Stomach (tissue), 9 donors: Measurements from ENCODE around the gene CLIC3. TPM values are rescaled to one million over a fixed set of nuclear protein-coding genes. Genes with fewer than 3 reads are reported as not detected.

Experiments used
- DNase-seq, 2 donors: peaks; one replicate each; pipeline versions ENCODE4 v3.0.0 to v3.0.0-alpha.2; 2013 to 2019
- H3K27ac ChIP-seq, 5 donors: fragments of 200-600 bp in 4 of 5; sonication (generic) in 4 of 5; one replicate each; pipeline ENCODE4 v1.5.1; 2013 to 2019; ENCODE audit warnings: mild to moderate bottlenecking in 1 of 5, moderate library complexity in 1 of 5
- H3K27me3 ChIP-seq, 3 donors: fragments of 200-600 bp; sonication (generic); one replicate each; pipeline ENCODE4 v1.5.1; 2017 to 2019; ENCODE audit warnings: mixed run types in 1 of 3
- H3K36me3 ChIP-seq, 4 donors: fragments of 200-600 bp; sonication (generic); 1 replicate in 3 of 4; 2 replicates in 1 of 4; pipeline ENCODE4 v1.5.1; 2016 to 2019
- H3K4me1 ChIP-seq, 4 donors: fragments of 200-600 bp; sonication (generic); one replicate each; pipeline ENCODE4 v1.5.1; 2016 to 2019
- H3K4me3 ChIP-seq, 4 donors: fragments of 200-600 bp; sonication (generic) in 3 of 4; one replicate each; pipeline ENCODE4 v1.5.1; 2016 to 2019; ENCODE audit warnings: mild to moderate bottlenecking in 1 of 4
- H3K9me3 ChIP-seq, 4 donors: fragments of 200-600 bp; sonication (generic); one replicate each; pipeline ENCODE4 v1.5.1; 2016 to 2019
- EP300 ChIP-seq: sonication (generic); formaldehyde crosslinking; IDR thresholded peaks from one replicate; pipeline ENCODE4 v1.6.1; 2017; ENCODE audit warnings: antibody characterized with exemption
- POLR2A ChIP-seq, 4 donors: fragments of 450-650 bp; IDR thresholded peaks; one replicate each; pipeline ENCODE4 v1.6.1; 2016; ENCODE audit warnings: antibody characterized with exemption in 4 of 4, control low read depth in 2 of 4, mild to moderate bottlenecking in 1 of 4, moderate library complexity in 1 of 4
- POLR2AphosphoS5 ChIP-seq, 3 donors: sonication (generic); formaldehyde crosslinking; IDR thresholded peaks; one replicate each; pipeline ENCODE4 v1.6.1; 2016; ENCODE audit warnings: antibody characterized with exemption in 3 of 3
- WGBS, 5 donors: extraction: QIAGEN DNeasy Blood & Tissue Kit in 3 of 5; methylation state at CpG; one replicate each; pipeline versions ENCODE4 v1.1.5 to v1.1.7; 2013 to 2018; 5-methylcytosine and 5-hydroxymethylcytosine counted together
- intact Hi-C: fragments of 100-400 bp; cut with DNase I; formaldehyde crosslinking; loops from one replicate; pipeline ENCODE4 v1.15.1; 2023; ENCODE audit warnings: low total_unique reads
- polyA plus RNA-seq, 3 donors: library from polyadenylated mRNA; stranded (reverse); fragments of 200-250 nt; gene quantifications; one replicate each; pipeline ENCODE4 v1.2.3, GENCODE V29; 2013
- total RNA-seq, 5 donors: library from RNA; depleted of rRNA; stranded (reverse); fragments of >200 nt; gene quantifications; one replicate each; pipeline versions ENCODE4 v1.1.0 to v1.2.3, GENCODE V29; 2014 to 2016
- TF ChIP-seq, protein P1 (sequence below), 7 experiments: fragments of 450-650 bp in 4 of 7; fragments of 200-600 bp in 3 of 7; sonication (generic) in 3 of 7; IDR thresholded peaks; one replicate each; pipeline ENCODE4 v1.5.1; 2016 to 2019; ENCODE audit warnings: antibody characterized with exemption in 7 of 7, control low read depth in 2 of 7, mild to moderate bottlenecking in 1 of 7
- donor health status: healthy with polysubstance abuse.
- donor health status: Bipolar disorder and iron deficiency.
- donor health status: healthy.

CLIC3 gene
- total and polyA plus RNA-seq, 8 donors: 3.3 to 70.9 (median 9.7) TPM; not detected in 4

DNA sequence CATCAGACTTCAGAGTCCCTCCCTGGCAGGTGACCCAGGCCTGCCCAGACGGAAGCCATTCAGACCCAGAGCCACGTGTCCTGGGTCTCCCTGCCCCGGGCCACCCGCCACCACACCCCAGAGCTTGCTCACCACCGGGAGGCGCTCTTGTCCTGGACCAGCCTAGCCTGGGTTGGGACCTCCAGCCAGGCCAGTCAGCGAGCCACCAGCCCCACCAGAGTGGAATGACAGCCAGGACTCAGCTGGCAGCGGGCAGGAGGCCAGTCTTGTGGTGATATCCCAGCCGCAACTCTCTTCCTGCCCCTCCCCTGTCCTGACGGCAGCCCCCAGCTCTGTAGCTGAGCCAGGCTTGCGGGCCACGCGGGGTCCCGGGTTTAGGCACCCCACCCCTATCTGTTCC is 20.7 kb downstream of the CLIC3 start:
- no peak for DNase-seq
- Histone ChIP-seq H3K9me3 (no peaks in the 10 kb centered on the region), H3K27me3 (peaks cover 0 to 21% (median 6%) of the 10 kb centered on the region in 3 donors), H3K36me3 (no peaks in the 10 kb centered on the region), H3K27ac (peak overlapping the region in 2 of 5 donors; percentile 10 to 24), H3K4me1 (peaks cover 16 to 43% (median 29%) of the 10 kb centered on the region in 4 donors), H3K4me3 (no peak overlapping the region)
- TF ChIP-seq, protein P1, sequence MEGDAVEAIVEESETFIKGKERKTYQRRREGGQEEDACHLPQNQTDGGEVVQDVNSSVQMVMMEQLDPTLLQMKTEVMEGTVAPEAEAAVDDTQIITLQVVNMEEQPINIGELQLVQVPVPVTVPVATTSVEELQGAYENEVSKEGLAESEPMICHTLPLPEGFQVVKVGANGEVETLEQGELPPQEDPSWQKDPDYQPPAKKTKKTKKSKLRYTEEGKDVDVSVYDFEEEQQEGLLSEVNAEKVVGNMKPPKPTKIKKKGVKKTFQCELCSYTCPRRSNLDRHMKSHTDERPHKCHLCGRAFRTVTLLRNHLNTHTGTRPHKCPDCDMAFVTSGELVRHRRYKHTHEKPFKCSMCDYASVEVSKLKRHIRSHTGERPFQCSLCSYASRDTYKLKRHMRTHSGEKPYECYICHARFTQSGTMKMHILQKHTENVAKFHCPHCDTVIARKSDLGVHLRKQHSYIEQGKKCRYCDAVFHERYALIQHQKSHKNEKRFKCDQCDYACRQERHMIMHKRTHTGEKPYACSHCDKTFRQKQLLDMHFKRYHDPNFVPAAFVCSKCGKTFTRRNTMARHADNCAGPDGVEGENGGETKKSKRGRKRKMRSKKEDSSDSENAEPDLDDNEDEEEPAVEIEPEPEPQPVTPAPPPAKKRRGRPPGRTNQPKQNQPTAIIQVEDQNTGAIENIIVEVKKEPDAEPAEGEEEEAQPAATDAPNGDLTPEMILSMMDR (IDR thresholded peaks at IDR 0.05): no peak
- TF ChIP-seq EP300 (no peak), POLR2A (IDR thresholded peaks at IDR 0.05) (no peak), POLR2AphosphoS5 (IDR thresholded peaks at IDR 0.05) (no peak)
- intact Hi-C loops: no loop called here
- 32 to 67% (median 47%) methylated on average over 9 to 14 of the region's 14 CpGs for WGBS, 5 donors

DNA sequence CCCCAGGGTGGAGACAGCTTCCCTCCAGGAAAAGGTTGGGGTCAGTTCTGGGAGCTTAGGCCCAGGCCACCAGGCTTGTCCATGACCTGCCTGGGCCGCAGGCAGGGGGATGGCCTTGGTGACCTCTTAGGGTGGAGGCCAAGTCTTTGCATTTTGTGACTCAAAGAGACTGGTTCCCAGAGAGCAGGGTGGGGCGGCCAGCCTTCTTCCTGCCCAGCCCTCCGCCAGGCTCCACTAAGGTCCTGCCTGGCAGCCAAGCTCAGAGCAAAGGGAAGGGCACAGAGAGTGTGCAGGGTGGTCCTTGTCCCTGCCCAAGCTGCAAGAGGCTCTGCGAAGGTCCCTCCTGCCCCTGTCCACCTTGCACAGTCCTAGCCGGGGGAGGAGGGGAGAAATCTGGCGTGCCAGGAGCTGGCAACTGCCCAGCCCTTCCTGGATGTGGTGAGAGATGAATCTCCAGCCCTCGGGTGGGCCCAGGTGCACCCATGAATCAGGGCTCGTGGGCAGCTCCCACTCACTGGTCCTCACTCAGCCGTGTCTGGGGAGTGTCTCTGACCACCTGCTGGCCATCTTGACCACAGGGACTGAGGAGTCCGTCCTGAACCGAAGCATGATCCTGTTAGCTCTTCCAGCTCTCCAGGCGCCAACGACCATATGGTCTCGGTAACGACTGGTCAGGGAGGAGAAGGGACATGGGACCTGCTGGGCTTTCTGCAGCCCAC is 21.4 kb downstream of the CLIC3 start:
- no peak for DNase-seq
- 44 to 62% (median 58%) methylated on average over 8 to 15 of the region's 15 CpGs for WGBS, 5 donors
- intact Hi-C loops: no loop called here
- no peaks in the 10 kb centered on the region for H3K9me3 ChIP-seq
- peaks cover 0 to 28% (median 6%) of the 10 kb centered on the region in 3 donors for H3K27me3 ChIP-seq
- H3K4me3 ChIP-seq: no peak overlapping the region
- H3K36me3 ChIP-seq: no peaks in the 10 kb centered on the region
- TF ChIP-seq POLR2A (IDR thresholded peaks at IDR 0.05): no peak
- TF ChIP-seq POLR2AphosphoS5 (IDR thresholded peaks at IDR 0.05): no peak
- TF ChIP-seq, protein P1 (IDR thresholded peaks at IDR 0.05): no peak
- no peak for TF ChIP-seq EP300
- peaks cover 16 to 43% (median 29%) of the 10 kb centered on the region in 4 donors for H3K4me1 ChIP-seq
- H3K27ac ChIP-seq: peak overlapping the region in 3 of 5 donors; percentile 10 to 38 (median 24)

DNA sequence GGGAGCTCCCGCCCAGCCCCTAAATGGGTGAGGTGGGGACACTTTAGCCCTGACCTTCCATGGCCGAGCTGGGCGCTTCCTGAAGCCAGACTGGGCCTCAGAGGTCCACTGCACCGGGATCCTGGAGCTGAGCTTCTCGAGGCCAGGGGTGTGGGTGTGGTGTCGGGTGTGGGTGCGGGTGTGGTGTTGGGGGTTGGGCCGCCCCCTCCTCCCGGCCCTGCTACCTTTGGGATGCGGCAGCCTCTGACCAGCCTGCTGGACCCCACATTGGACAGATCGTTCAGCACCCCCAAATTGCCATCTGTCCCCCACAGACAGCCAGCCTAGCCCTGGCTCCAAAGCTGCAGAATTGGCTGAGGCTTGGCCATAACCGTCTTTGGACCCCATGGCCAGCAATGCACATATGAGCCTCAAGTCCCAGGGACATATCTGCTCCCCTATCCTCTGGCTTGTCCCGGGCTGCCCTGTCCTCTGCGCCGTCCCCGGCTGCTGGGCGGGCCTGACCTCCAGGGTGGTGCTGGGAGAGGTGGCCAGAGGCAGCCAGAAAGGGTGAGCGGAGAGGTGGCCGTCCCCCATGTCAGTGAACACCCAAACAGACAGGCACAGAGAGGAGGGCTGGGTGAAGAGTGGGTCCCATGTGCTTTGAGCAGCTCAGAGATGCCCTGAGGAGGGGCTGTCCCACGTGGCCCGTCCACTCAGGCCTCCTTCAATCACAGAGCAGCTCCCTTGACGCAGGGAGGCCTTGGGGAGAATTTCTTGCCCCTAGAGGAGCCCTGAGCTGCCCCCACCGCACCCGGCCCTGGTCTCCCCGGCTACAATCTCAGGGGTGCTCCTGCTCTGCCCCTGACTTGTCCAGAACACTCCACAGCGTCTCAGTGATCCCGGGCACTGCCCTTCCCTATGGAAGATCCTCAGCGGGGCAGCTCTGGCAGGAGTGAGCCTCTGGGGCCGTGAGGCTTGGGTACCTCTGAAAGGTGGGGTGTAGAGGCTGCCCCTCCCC is 22.4 kb downstream of the CLIC3 start:
- H3K4me3 ChIP-seq: no peak overlapping the region
- H3K9me3 ChIP-seq: no peaks in the 10 kb centered on the region
- TF ChIP-seq, protein P1 (IDR thresholded peaks at IDR 0.05): no peak
- TF ChIP-seq POLR2A (IDR thresholded peaks at IDR 0.05) (no peak), EP300 (no peak), POLR2AphosphoS5 (IDR thresholded peaks at IDR 0.05) (no peak)
- DNase-seq: no peak
- 80 to 86% (median 85%) methylated on average over 18 to 29 of the region's 29 CpGs for WGBS, 5 donors
- H3K4me1 ChIP-seq: peaks cover 16 to 41% (median 27%) of the 10 kb centered on the region in 4 donors
- H3K36me3 ChIP-seq: no peaks in the 10 kb centered on the region
- peaks cover 0 to 28% (median 6%) of the 10 kb centered on the region in 3 donors for H3K27me3 ChIP-seq
- intact Hi-C loops: no loop called here
- H3K27ac ChIP-seq: no peak overlapping the region

DNA sequence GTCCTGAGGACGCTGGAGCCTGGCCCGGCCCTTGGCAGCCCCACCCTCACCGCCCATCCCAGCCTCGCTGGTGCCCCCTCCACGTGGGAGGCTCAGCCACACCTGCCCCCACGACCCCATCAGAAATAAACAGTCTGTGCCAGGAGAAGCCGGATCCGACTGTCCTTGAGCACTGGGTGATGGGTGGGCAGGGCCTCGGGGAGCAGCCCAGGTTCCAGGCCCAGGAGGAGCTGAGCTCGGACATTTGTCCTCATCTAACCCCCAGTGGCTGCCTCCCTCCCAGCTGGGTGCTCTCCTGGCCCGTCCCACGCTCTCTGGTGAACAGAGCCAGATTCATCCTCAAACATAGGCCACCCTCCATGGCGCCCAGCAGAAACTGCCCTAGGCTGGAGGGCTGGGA is 23.6 kb downstream of the CLIC3 start:
- 54 to 71% (median 60%) methylated on average over 10 to 13 of the region's 13 CpGs for WGBS, 5 donors

More for the DNA sequence above, 23.6 kb downstream of the CLIC3 start:
- intact Hi-C loops: no loop called here
- H3K4me3 ChIP-seq: no peak overlapping the region
- peaks cover 0 to 27% (median 2%) of the 10 kb centered on the region in 3 donors for H3K27me3 ChIP-seq
- TF ChIP-seq EP300 (no peak), POLR2A (IDR thresholded peaks at IDR 0.05) (no peak), POLR2AphosphoS5 (IDR thresholded peaks at IDR 0.05) (no peak)
- TF ChIP-seq, protein P1 (IDR thresholded peaks at IDR 0.05): no peak
- H3K9me3 ChIP-seq: no peaks in the 10 kb centered on the region
- H3K27ac ChIP-seq: no peak overlapping the region
- DNase-seq: no peak
- peaks cover 11 to 30% (median 18%) of the 10 kb centered on the region in 4 donors for H3K4me1 ChIP-seq
- H3K36me3 ChIP-seq: no peaks in the 10 kb centered on the region
